ENCODE measurements around the gene ETHE1. TPM values are rescaled to one million over a fixed set of nuclear protein-coding genes. Genes with fewer than 3 reads are reported as not detected.

ETHE1 gene
- total RNA-seq, 1 experiment from 2014 or later = 78.0 TPM

GRCh38 chr19:43483281-43483680, 43.7 kb downstream of the ETHE1 start:
- Mint-ChIP-seq H3K9me3 (ENCODE audit: unreplicated experiment) (no peaks in the 10 kb centered on the region), H3K27ac (ENCODE audit: low read depth, unreplicated experiment) (peak overlapping the region; percentile 24), H3K36me3 (ENCODE audit: insufficient read depth, unreplicated experiment) (peaks cover 21% of the 10 kb centered on the region), H3K27me3 (ENCODE audit: insufficient read depth, unreplicated experiment) (no peaks in the 10 kb centered on the region), H3K4me3 (ENCODE audit: unreplicated experiment) (no peak overlapping the region), H3K4me1 (ENCODE audit: insufficient read depth, unreplicated experiment) (no peaks in the 10 kb centered on the region)
- TF ChIP-seq CTCF (IDR thresholded peaks at IDR 0.05; ENCODE audit: unreplicated experiment) = no peak
- DNase-seq (ENCODE audit: unreplicated experiment) = no peak
- BruUV-seq (replicated peaks) = no TSS peak
- POLR2A ChIA-PET = interaction anchor here (1.2 to 1.6 kb wide), 3 partner anchors 20 to 36 kb away, joined by 3 to 6 read pairs (median 3); no protein-coding TSS in a partner anchor
- CTCF ChIA-PET = interaction anchor here (1.2 to 1.4 kb wide), 2 partner anchors 36 to 37 kb away, joined by 5 to 8 read pairs; no protein-coding TSS in a partner anchor
- intact Hi-C loops (cut with micrococcal nuclease) = no loop called here

GRCh38 chr19:43482193-43482592, 44.8 kb downstream of the ETHE1 start:
- ChIA-PET CTCF (interaction anchor here (1.0 to 1.5 kb wide), 2 partner anchors 8 to 170 kb away, joined by 3 read pairs; no protein-coding TSS in a partner anchor), POLR2A (interaction anchor here (0.6 to 1.3 kb wide), 3 partner anchors 8 to 35 kb away, joined by 3 read pairs; no protein-coding TSS in a partner anchor)
- no peak for TF ChIP-seq CTCF (IDR thresholded peaks at IDR 0.05; ENCODE audit: unreplicated experiment)
- intact Hi-C loops (cut with micrococcal nuclease) = no loop called here
- Mint-ChIP-seq H3K9me3 (ENCODE audit: unreplicated experiment) (no peaks in the 10 kb centered on the region), H3K4me3 (ENCODE audit: unreplicated experiment) (no peak overlapping the region), H3K27ac (ENCODE audit: low read depth, unreplicated experiment) (no peak overlapping the region), H3K36me3 (ENCODE audit: insufficient read depth, unreplicated experiment) (peaks cover 24% of the 10 kb centered on the region), H3K4me1 (ENCODE audit: insufficient read depth, unreplicated experiment) (no peaks in the 10 kb centered on the region), H3K27me3 (ENCODE audit: insufficient read depth, unreplicated experiment) (no peaks in the 10 kb centered on the region)
- no TSS peak for BruUV-seq (replicated peaks)
- DNase-seq (ENCODE audit: unreplicated experiment) = no peak

DNA sequence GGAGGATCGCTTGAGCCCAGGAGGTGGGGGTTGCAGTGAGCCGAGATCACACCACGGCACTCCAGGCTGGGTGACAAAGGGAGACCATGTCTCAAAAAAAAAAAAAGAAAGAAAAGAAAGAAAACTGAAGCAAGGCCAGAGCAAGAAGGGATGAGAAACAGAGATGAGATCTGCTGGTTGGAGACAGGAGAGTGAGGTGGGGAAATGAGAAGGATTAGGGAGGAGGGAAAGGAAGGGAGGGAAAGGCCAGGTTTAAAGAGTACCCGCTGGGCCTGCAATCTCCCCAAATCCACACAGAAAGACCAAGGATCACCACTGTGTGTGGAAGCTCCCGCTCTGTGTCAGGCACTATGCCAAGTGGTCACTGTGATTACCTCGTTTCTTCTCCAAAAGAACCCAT, 45.3 kb downstream of the ETHE1 start:
- Mint-ChIP-seq H3K9me3 (ENCODE audit: unreplicated experiment) (no peaks in the 10 kb centered on the region), H3K36me3 (ENCODE audit: insufficient read depth, unreplicated experiment) (peaks cover 24% of the 10 kb centered on the region), H3K27me3 (ENCODE audit: insufficient read depth, unreplicated experiment) (no peaks in the 10 kb centered on the region), H3K4me1 (ENCODE audit: insufficient read depth, unreplicated experiment) (no peaks in the 10 kb centered on the region), H3K4me3 (ENCODE audit: unreplicated experiment) (no peak overlapping the region), H3K27ac (ENCODE audit: low read depth, unreplicated experiment) (no peak overlapping the region)
- no TSS peak for BruUV-seq (replicated peaks)
- no peak for TF ChIP-seq CTCF (IDR thresholded peaks at IDR 0.05; ENCODE audit: unreplicated experiment)
- no peak for DNase-seq (ENCODE audit: unreplicated experiment)
- CTCF ChIA-PET = interaction anchor here (1.0 to 1.5 kb wide), 2 partner anchors 9 to 171 kb away, joined by 3 read pairs; no protein-coding TSS in a partner anchor
- intact Hi-C loops (cut with micrococcal nuclease) = no loop called here
- POLR2A ChIA-PET = interaction anchor here (0.6 kb wide), 1 partner anchor 8 kb away, joined by 3 read pairs; no protein-coding TSS in a partner anchor

GRCh38 chr19:43480574-43480973, 46.4 kb downstream of the ETHE1 start:
- no peak for DNase-seq (ENCODE audit: unreplicated experiment)
- no peak for TF ChIP-seq CTCF (IDR thresholded peaks at IDR 0.05; ENCODE audit: unreplicated experiment)
- no peaks in the 10 kb centered on the region for H3K9me3 Mint-ChIP-seq (ENCODE audit: unreplicated experiment)
- intact Hi-C loops (cut with micrococcal nuclease) = no loop called here
- ChIA-PET CTCF (interaction anchor here (0.9 kb wide), 1 partner anchor 73 kb away, joined by 4 read pairs; no protein-coding TSS in a partner anchor), POLR2A (interaction anchor here (0.6 to 1.1 kb wide), 3 partner anchors 15 to 277 kb away, joined by 3 read pairs; no protein-coding TSS in a partner anchor)
- BruUV-seq (replicated peaks) = no TSS peak
- peaks cover 27% of the 10 kb centered on the region for H3K36me3 Mint-ChIP-seq (ENCODE audit: insufficient read depth, unreplicated experiment)
- no peak overlapping the region for H3K4me3 Mint-ChIP-seq (ENCODE audit: unreplicated experiment)
- H3K27ac Mint-ChIP-seq (ENCODE audit: low read depth, unreplicated experiment) = no peak overlapping the region
- no peaks in the 10 kb centered on the region for H3K27me3 Mint-ChIP-seq (ENCODE audit: insufficient read depth, unreplicated experiment)
- peaks cover 2% of the 10 kb centered on the region for H3K4me1 Mint-ChIP-seq (ENCODE audit: insufficient read depth, unreplicated experiment)

All from MCF 10A (cell line).